Osteocyte (in vitro differentiated cells): Measurements from ENCODE around the gene SYCE3. TPM values are rescaled to one million over a fixed set of nuclear protein-coding genes. Genes with fewer than 3 reads are reported as not detected.

Experiments used
- DNase-seq: peaks from one replicate; pipeline ENCODE4 v3.0.0; 2021; ENCODE audit warnings: mixed read lengths; ENCODE audit not compliant: unreplicated experiment; ENCODE audit errors: extremely low spot score
- H3K27ac Mint-ChIP-seq: one replicate; pipeline ENCODE4 v1.8.0; 2021; ENCODE audit warnings: mild to moderate bottlenecking, mixed read lengths; ENCODE audit not compliant: unreplicated experiment
- H3K27me3 Mint-ChIP-seq: one replicate; pipeline ENCODE4 v1.8.0; 2021; ENCODE audit warnings: mixed read lengths; ENCODE audit not compliant: unreplicated experiment
- H3K36me3 Mint-ChIP-seq: one replicate; pipeline ENCODE4 v1.8.0; 2021; ENCODE audit warnings: mixed read lengths; ENCODE audit not compliant: unreplicated experiment
- H3K4me1 Mint-ChIP-seq: one replicate; pipeline ENCODE4 v1.8.0; 2021; ENCODE audit warnings: mixed read lengths; ENCODE audit not compliant: unreplicated experiment
- H3K4me3 Mint-ChIP-seq: one replicate; pipeline ENCODE4 v1.8.0; 2021; ENCODE audit warnings: mild to moderate bottlenecking, moderate library complexity, mixed read lengths; ENCODE audit not compliant: unreplicated experiment
- H3K9me3 Mint-ChIP-seq: one replicate; pipeline ENCODE4 v1.8.0; 2021; ENCODE audit warnings: mixed read lengths; ENCODE audit not compliant: unreplicated experiment
- CTCF ChIP-seq: fragments of 200-600 bp; sonication (generic); IDR thresholded peaks from 2 replicates; pipeline ENCODE4 v1.5.0; 2021; ENCODE audit warnings: antibody characterized with exemption, mild to moderate bottlenecking, moderate library complexity
- total RNA-seq: library from RNA; stranded (reverse); gene quantifications from 2 replicates; pipeline ENCODE4 v1.2.1, GENCODE V29; 2021

The SYCE3 gene
- total RNA-seq, 1 donor from 2014 or later: not detected

GRCh38 chr22:50505276-50505775 lies 57.4 kb downstream of the SYCE3 start:
- H3K27me3 Mint-ChIP-seq: no peaks in the 10 kb centered on the region
- TF ChIP-seq CTCF: no peak
- peaks cover 1% of the 10 kb centered on the region for H3K36me3 Mint-ChIP-seq
- H3K4me3 Mint-ChIP-seq: no peak overlapping the region
- no peaks in the 10 kb centered on the region for H3K9me3 Mint-ChIP-seq
- H3K4me1 Mint-ChIP-seq: peaks cover 16% of the 10 kb centered on the region
- H3K27ac Mint-ChIP-seq: no peak overlapping the region
- no peak for DNase-seq

- TF ChIP-seq CTCF: no peak
- Mint-ChIP-seq H3K4me3 (no peak overlapping the region), H3K27me3 (no peaks in the 10 kb centered on the region), H3K9me3 (no peaks in the 10 kb centered on the region), H3K4me1 (peaks cover 16% of the 10 kb centered on the region), H3K27ac (no peak overlapping the region), H3K36me3 (peaks cover 1% of the 10 kb centered on the region)
- DNase-seq: no peak
Measured at GRCh38 chr22:50504369-50505211, 58.1 kb downstream of the SYCE3 start.

- no peak for DNase-seq
- no peak overlapping the region for H3K4me3 Mint-ChIP-seq
- peaks cover 6% of the 10 kb centered on the region for H3K4me1 Mint-ChIP-seq
- TF ChIP-seq CTCF: no peak
- H3K27ac Mint-ChIP-seq: no peak overlapping the region
- H3K36me3 Mint-ChIP-seq: peaks cover 1% of the 10 kb centered on the region
- no peaks in the 10 kb centered on the region for H3K9me3 Mint-ChIP-seq
- no peaks in the 10 kb centered on the region for H3K27me3 Mint-ChIP-seq
Measured at GRCh38 chr22:50503475-50504145, 59.1 kb downstream of the SYCE3 start.

- no peak for TF ChIP-seq CTCF
- no peak overlapping the region for H3K27ac Mint-ChIP-seq
- H3K4me3 Mint-ChIP-seq: no peak overlapping the region
- no peaks in the 10 kb centered on the region for H3K9me3 Mint-ChIP-seq
- peaks cover 1% of the 10 kb centered on the region for H3K36me3 Mint-ChIP-seq
- H3K27me3 Mint-ChIP-seq: no peaks in the 10 kb centered on the region
- peaks cover 6% of the 10 kb centered on the region for H3K4me1 Mint-ChIP-seq
- no peak for DNase-seq
Measured at GRCh38 chr22:50502628-50503474, 59.9 kb downstream of the SYCE3 start.
